HG03039 (cell line): ENCODE measurements around the gene PANK4.
A peak's percentile ranks its signal among the peaks of the same experiment; 100 is the strongest.

Experiments
- ATAC-seq: cut with Tn5 transposase; IDR thresholded peaks from one replicate; pipeline ENCODE4 v1.9.1; 2021; ENCODE audit warnings: mild to moderate bottlenecking, moderate library complexity; ENCODE audit not compliant: unreplicated experiment

The PANK4 gene

DNA sequence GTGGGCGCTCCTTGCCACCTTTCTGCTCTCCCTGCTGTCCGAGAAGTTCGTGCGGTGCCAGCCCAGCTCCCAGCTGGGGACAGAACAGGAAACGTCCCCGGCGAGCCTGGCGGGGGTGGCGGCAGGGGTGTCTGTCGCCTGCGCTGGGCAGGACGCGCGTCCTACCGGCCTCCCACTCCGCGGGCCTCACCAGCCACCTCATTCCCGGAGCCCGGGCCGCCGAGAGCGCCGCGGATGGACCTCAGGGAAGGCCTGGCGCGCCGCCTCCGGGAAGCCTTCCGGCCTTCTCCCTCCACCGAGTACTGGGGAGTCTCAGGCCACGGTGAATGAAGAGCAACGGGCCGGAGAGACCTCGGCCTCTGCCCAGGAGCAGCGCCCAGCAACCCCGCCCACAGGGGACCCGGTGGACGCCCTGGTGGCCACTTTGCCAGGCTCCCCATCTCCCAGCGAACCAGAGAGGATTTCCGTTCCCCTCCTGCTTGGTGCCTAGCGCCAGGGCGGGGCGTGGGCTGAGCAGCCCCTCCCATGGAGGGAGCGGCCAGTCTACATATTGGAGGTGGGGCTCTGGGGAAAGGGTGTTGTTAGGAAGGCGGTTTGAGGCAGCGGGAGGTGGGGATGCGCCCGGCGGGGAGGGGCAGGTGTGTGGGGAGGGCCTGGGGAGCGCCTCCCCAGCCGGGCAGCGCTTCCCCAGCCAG, 20.3 kb upstream of the PANK4 start:
- peak; percentile 20 for ATAC-seq

- peak; percentile 28 for ATAC-seq
Observed at GRCh38 chr1:2545754-2546514, 19.5 kb upstream of the PANK4 start.

- no peak for ATAC-seq
Observed at GRCh38 chr1:2544875-2545640, 18.7 kb upstream of the PANK4 start.

GRCh38 chr1:2544093-2544874, 17.9 kb upstream of the PANK4 start:
- ATAC-seq = no peak

- no peak for ATAC-seq
Observed at GRCh38 chr1:2543543-2544092, 17.2 kb upstream of the PANK4 start.

DNA sequence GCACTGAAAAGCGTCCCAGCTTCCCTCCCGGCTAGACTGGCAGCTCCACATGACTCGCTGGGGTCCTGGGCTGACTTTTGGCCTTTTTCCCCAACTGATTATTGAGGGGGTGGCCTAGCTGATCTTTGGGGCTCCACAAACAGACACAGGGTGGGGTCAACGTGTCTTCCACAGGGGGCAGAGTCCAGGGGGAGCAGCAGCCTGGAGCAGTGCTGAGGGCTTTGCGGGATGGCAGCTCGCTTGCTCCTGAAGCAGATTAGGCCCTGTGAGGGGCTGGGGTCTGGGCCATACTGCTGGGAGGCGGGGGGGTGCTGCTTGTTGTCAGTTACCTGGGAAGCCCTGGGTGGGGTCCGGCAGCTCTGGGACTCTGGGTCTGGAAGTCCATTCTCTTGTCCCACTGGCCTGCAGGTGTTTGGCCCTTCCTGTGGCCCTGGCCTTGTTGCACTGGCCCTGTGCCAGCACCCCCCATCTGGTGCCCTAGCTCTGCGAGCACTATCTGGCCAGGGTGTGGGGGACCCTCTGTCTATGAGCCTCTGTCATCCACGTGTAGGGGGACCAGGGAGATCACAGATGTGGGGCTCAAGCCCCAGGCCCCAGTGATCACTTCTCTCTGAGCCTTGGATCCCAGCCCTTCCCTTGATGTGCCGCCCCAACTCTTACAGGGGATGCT, 16.0 kb upstream of the PANK4 start:
- ATAC-seq = no peak

- no peak for ATAC-seq
Observed at GRCh38 chr1:2541619-2542245, 15.3 kb upstream of the PANK4 start.

GRCh38 chr1:2540816-2541492, 14.6 kb upstream of the PANK4 start:
- ATAC-seq = no peak

DNA sequence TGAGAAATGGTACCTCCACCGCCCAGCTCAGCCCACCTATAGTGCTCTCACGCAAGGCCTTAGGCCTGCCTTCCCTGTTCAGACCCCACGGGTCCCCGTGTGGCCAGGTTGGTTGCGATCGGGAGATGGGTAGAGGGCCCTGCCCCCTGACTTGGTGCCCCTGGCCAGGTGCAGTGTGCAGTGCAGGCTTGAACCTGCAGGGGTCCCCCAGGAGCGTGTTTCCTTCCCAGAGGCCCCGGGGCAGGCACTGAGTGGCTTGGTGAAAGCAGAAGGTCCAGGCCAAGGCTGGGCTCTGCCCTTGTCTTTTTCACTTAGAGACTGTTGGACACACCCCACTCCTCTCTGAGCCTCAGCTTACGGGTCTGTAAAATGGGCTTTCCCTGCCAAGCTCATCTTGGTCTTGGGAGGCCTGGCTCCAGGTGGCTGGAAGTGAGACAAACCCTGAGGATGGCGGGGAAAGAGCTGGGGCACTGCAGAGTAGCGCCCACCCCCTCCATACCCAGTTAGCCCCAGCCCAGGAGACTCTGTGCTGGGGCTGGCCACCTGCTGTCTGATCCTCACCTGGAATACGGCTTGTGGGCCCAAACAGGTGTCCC, 13.0 kb upstream of the PANK4 start:
- ATAC-seq = no peak

- no peak for ATAC-seq
Observed at GRCh38 chr1:2538872-2539271, 12.5 kb upstream of the PANK4 start.

GRCh38 chr1:2538376-2538775, 12.0 kb upstream of the PANK4 start:
- no peak for ATAC-seq

- no peak for ATAC-seq
Observed at GRCh38 chr1:2537784-2538115, 11.4 kb upstream of the PANK4 start.

DNA sequence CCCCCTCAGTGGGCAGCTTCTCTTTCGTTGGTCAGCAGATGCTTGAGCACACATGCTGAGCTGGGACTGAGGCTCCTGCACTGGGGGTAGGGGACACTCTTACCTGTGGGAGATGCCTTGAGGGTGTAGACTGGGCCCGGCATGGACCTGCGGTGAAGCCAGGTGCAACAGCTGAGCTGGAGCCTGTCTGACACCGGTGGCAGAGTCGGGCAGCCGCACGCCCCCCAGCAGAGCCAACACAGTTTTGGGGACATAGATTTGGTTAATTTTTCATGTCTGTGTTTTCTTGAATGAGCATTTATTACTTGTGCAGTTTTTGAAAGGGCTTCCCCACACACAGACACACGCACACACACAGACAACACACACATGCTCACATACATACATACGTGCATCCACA, 9.6 kb upstream of the PANK4 start:
- no peak for ATAC-seq

GRCh38 chr1:2535455-2535854, 9.1 kb upstream of the PANK4 start:
- no peak for ATAC-seq

GRCh38 chr1:2534687-2535441, 8.5 kb upstream of the PANK4 start:
- ATAC-seq = no peak

DNA sequence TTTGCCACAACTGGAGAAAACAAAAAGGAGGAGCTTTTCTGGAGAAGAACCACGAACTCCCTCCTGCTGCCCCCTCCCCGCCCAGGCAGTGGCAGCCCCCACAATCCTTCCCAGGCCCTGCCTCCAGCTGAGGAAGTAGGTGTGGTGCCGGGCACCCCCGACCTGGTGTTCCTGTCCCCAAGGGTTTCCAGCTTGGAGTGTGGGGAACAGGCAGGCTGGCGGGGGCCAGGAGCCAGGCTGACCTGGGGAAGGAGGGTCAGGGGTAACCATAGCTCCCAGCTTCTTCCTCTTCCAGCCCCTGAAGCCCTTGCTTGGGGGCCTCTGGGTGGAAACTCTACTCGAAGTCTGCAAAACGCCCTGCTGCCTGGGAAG, 7.9 kb upstream of the PANK4 start:
- ATAC-seq = no peak

DNA sequence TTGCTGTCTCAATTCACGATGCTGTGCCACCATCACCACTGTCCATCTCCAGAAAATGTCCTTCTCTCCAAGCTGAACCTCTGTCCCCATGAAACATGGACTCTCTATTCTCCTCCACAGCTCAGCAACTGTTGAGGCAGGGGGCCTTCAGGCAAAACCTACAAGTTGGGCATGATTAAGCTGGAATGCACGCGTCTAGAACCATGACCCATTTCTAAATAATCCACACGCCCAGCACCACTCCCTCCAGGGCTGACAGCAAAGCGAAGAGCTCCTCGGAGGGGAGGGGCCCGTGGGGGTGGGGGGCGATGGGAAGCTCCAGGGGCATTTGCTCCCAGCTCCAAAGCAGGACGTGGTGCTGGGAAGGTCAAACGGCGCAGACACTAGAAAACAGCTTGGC, 7.0 kb upstream of the PANK4 start:
- ATAC-seq = no peak

- no peak for ATAC-seq
Observed at GRCh38 chr1:2532485-2533160, 6.2 kb upstream of the PANK4 start.
